ENCODE results near the gene LYSMD4.
"Not testable (repeated sequence)": the region's sequence is repeated elsewhere in the genome, so short reads cannot be mapped to it uniquely, and the experiment has no call there.

LYSMD4 gene

DNA sequence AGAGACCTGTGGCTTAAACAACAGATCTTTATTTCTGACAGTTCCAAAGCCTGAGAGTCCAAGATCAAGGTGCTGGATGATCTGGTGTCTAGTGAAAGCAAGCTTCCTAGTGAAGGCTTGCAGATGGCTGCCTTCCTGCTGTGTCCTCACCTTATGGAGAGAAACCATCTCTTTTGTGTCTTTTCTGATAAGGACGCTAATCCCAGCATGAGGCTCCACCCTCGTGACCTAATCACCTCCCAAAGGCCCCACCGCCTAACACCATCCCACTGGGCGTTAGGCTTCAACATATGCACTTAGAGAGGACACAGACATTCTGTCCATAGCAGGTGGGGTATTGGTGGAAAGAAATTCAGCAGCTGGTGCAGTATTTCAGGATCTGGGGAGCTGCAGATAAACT, 19.8 kb upstream of the LYSMD4 start:
- H3K4me3 ChIP-seq (ENCODE audit: low read depth, low read length) = no peak overlapping the region
- DNase-seq (ENCODE audit: low read depth) = no peak

DNA sequence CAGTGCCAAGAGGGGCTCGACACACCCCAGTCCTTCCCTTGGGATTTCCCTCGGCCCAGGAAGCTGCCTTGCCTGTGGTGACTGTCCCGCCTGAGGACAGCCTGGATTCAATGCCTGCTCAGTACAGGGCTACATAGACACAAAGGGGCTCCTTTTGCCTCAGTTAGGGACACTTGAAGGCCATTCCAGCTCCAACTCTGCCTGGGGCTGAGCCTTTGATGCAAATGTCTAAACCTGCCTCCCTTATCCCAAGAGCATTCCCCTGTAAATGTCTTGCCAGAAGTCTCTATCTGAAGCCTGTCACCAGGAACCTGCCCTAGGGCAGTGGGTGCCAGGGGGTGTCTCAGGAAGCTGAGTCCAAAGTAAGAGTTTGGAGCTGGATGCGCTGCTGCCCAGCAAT, 19.3 kb upstream of the LYSMD4 start:
- DNase-seq (ENCODE audit: low read depth) = no peak
- no peak overlapping the region for H3K4me3 ChIP-seq (ENCODE audit: low read depth, low read length)
- no peak for TF ChIP-seq CTCF (IDR thresholded peaks at IDR 0.05; ENCODE audit: insufficient read depth, low read depth, low read length, missing control alignments)

More for the DNA sequence above, 19.8 kb upstream of the LYSMD4 start:
- no peak for TF ChIP-seq CTCF (IDR thresholded peaks at IDR 0.05; ENCODE audit: insufficient read depth, low read depth, low read length, missing control alignments)

GRCh38 chr15:99750326-99750725, 17.1 kb upstream of the LYSMD4 start:
- not testable (repeated sequence) for DNase-seq (ENCODE audit: low read depth); H3K4me3 ChIP-seq (ENCODE audit: low read depth, low read length)

- DNase-seq (ENCODE audit: low read depth) = no peak
- no peak for TF ChIP-seq CTCF (IDR thresholded peaks at IDR 0.05; ENCODE audit: insufficient read depth, low read depth, low read length, missing control alignments)
- H3K4me3 ChIP-seq (ENCODE audit: low read depth, low read length) = no peak overlapping the region
These were observed 16.1 kb upstream of the LYSMD4 start for GRCh38 chr15:99749386-99749785.

DNA sequence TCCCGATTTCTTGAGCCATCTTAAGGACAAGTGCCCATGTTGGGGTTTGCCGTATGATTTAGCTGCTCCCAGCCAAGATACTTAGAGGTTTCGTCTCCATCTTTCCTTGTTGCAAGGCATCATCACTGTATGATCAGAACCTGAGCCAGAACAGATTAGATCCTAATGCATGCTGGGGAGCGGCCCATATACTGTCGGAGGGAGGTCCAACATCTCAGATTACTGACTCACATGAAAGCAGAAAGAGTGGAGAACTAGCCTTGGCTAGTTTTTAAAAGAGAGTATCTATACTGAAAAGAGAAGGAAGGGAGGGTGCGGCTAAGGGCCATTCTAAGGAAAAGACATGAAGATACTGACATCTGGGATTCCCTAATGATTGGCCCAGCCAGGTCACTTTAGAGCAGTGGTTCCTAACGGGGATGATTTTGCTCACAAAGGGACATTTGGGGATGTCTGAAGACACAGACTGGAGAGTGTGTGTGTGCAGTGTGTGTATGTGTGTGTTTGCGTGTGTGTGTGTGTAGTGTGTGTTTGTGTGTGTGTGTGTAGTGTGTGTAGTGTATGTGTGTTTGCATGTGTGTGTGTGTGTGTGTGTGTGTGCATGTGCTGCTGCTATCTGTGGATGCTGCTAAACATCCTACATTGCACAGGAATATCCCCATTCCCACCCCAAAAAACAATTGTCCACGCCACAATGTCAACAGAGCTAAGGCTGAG, 12.3 kb upstream of the LYSMD4 start:
- no peak overlapping the region for H3K4me3 ChIP-seq (ENCODE audit: low read depth, low read length)
- no peak for TF ChIP-seq CTCF (IDR thresholded peaks at IDR 0.05; ENCODE audit: insufficient read depth, low read depth, low read length, missing control alignments)
- DNase-seq (ENCODE audit: low read depth) = no peak

DNA sequence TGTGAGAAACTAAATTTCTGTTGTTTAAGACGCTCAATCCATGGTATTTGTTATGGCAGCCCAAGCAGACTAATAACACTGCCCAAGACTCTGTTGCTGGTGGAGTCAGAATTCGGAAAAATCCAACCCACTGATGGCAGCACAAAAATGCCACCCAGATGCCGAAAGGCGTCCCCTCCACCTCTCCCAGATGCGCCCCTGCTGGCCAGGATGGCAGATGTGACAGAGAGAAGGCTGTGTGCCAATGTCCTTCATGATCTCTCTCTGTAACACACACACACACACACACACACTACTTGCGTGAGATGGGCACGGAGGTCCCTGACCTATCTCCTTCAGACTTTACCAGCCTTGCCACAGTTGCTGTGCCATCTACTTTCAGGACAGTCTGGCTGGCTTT, 10.9 kb upstream of the LYSMD4 start:
- H3K4me3 ChIP-seq (ENCODE audit: low read depth, low read length) = no peak overlapping the region
- TF ChIP-seq CTCF (IDR thresholded peaks at IDR 0.05; ENCODE audit: insufficient read depth, low read depth, low read length, missing control alignments) = no peak
- DNase-seq (ENCODE audit: low read depth) = no peak

GRCh38 chr15:99741835-99742234, 8.6 kb upstream of the LYSMD4 start:
- no peak for DNase-seq (ENCODE audit: low read depth)
- TF ChIP-seq CTCF (IDR thresholded peaks at IDR 0.05; ENCODE audit: insufficient read depth, low read depth, low read length, missing control alignments) = no peak
- no peak overlapping the region for H3K4me3 ChIP-seq (ENCODE audit: low read depth, low read length)

All from GM12865 (cell line).